HepG2 (cell line): ENCODE measurements around the gene TIMM44. TPM values are rescaled to one million over a fixed set of nuclear protein-coding genes. Genes with fewer than 3 reads are reported as not detected.
A peak's percentile ranks its signal among the peaks of the same experiment; 100 is the strongest.

Source experiments
- BRCA1 ChIP-seq: sonication (generic); formaldehyde crosslinking; IDR thresholded peaks from 2 replicates; pipeline ENCODE4 v1.4.0; 2020; ENCODE audit warnings: missing genetic modification reagents
- CBFB ChIP-seq: sonication (generic); formaldehyde crosslinking; IDR thresholded peaks from 2 replicates; pipeline ENCODE4 v1.4.0; 2020; ENCODE audit warnings: missing genetic modification reagents
- CEBPB ChIP-seq: IDR thresholded peaks from 2 replicates; pipeline ENCODE4 v1.6.1; 2011; ENCODE audit warnings: low read depth, low read length, improper control_type of control experiment, borderline replicate concordance
- E2F1 ChIP-seq: sonication (generic); formaldehyde crosslinking; IDR thresholded peaks from 2 replicates; pipeline ENCODE4 v1.5.0; 2020; ENCODE audit warnings: missing genetic modification reagents
- FOXA3 ChIP-seq: IDR thresholded peaks from 2 replicates; pipeline ENCODE4 v1.6.1; 2016; ENCODE audit warnings: missing genetic modification reagents, missing compliant biosample characterization
- FOXP1 ChIP-seq, 2 experiments: fragments of 450-650 bp in 1 of 2; IDR thresholded peaks; 2 replicates each; pipeline ENCODE4 v1.6.1; 2017 to 2018; ENCODE audit warnings: antibody characterized with exemption in 1 of 2
- GMEB1 ChIP-seq: sonication (generic); formaldehyde crosslinking; IDR thresholded peaks from 2 replicates; pipeline ENCODE4 v1.5.1; 2020; ENCODE audit warnings: missing genetic modification reagents, mild to moderate bottlenecking, borderline replicate concordance
- HCFC1 ChIP-seq: fragments of 150-350 bp; IDR thresholded peaks from 2 replicates; pipeline ENCODE4 v1.6.1; 2014; ENCODE audit warnings: low read depth, low read length
- HIVEP1 ChIP-seq: sonication (generic); formaldehyde crosslinking; IDR thresholded peaks from 2 replicates; pipeline ENCODE4 v1.4.0; 2020; ENCODE audit warnings: mild to moderate bottlenecking, missing genetic modification reagents
- IRF2 ChIP-seq: IDR thresholded peaks from 2 replicates; pipeline ENCODE4 v1.6.1; 2018; ENCODE audit warnings: missing genetic modification reagents, missing compliant biosample characterization
- MAF1 ChIP-seq: sonication (generic); formaldehyde crosslinking; IDR thresholded peaks from 2 replicates; pipeline ENCODE4 v1.5.0; 2020; ENCODE audit warnings: missing genetic modification reagents, borderline replicate concordance
- PHF5A ChIP-seq: IDR thresholded peaks from one replicate; pipeline ENCODE4 v1.6.1; 2018; ENCODE audit warnings: low read depth, missing genetic modification reagents; ENCODE audit not compliant: unreplicated experiment
- POLR2G ChIP-seq: fragments of 200-400 bp; formaldehyde crosslinking; IDR thresholded peaks from 2 replicates; pipeline ENCODE4 v1.6.1; 2018; ENCODE audit warnings: mild to moderate bottlenecking, low read depth, low read length, moderate library complexity
- SCMH1 ChIP-seq: sonication (generic); formaldehyde crosslinking; IDR thresholded peaks from 2 replicates; pipeline ENCODE4 v1.9.0; 2021; ENCODE audit warnings: missing genetic modification reagents, mild to moderate bottlenecking, borderline replicate concordance
- SMAD1 ChIP-seq: sonication (generic); formaldehyde crosslinking; IDR thresholded peaks from 2 replicates; pipeline ENCODE4 v1.4.0; 2020; ENCODE audit warnings: missing genetic modification reagents, low read depth, mild to moderate bottlenecking, borderline replicate concordance
- ZBTB2 ChIP-seq: sonication (generic); formaldehyde crosslinking; IDR thresholded peaks from 2 replicates; pipeline ENCODE4 v1.8.0; 2022; ENCODE audit warnings: low read depth, missing genetic modification reagents
- ZBTB3 ChIP-seq: sonication (generic); formaldehyde crosslinking; IDR thresholded peaks from 2 replicates; pipeline ENCODE4 v1.4.0; 2020; ENCODE audit warnings: low read depth, mild to moderate bottlenecking, moderate library complexity, missing genetic modification reagents, borderline replicate concordance
- ZFP90 ChIP-seq: sonication (generic); formaldehyde crosslinking; IDR thresholded peaks from 2 replicates; pipeline ENCODE4 v1.8.0; 2022; ENCODE audit warnings: missing genetic modification reagents, mild to moderate bottlenecking, inconsistent platforms, borderline replicate concordance
- ZGPAT ChIP-seq: IDR thresholded peaks from 2 replicates; pipeline ENCODE4 v1.6.1; 2016; ENCODE audit warnings: mild to moderate bottlenecking
- ZNF124 ChIP-seq: sonication (generic); formaldehyde crosslinking; IDR thresholded peaks from 2 replicates; pipeline ENCODE4 v1.4.0; 2020; ENCODE audit warnings: missing genetic modification reagents
- ZNF230 ChIP-seq: sonication (generic); formaldehyde crosslinking; IDR thresholded peaks from 2 replicates; pipeline ENCODE4 v1.4.0; 2020; ENCODE audit warnings: mild to moderate bottlenecking, missing genetic modification reagents
- ZNF468 ChIP-seq: sonication (generic); formaldehyde crosslinking; IDR thresholded peaks from 2 replicates; pipeline ENCODE4 v1.8.0; 2022; ENCODE audit warnings: mild to moderate bottlenecking, moderate library complexity, missing genetic modification reagents
- ZNF543 ChIP-seq: sonication (generic); formaldehyde crosslinking; IDR thresholded peaks from 2 replicates; pipeline ENCODE4 v1.4.0; 2020; ENCODE audit warnings: mild to moderate bottlenecking, missing genetic modification reagents
- ZNF572 ChIP-seq: sonication (generic); formaldehyde crosslinking; IDR thresholded peaks from 2 replicates; pipeline ENCODE4 v1.5.1; 2020; ENCODE audit warnings: mild to moderate bottlenecking, missing genetic modification reagents
- polyA plus RNA-seq, 8 experiments: library from polyadenylated mRNA; depleted of rRNA in 3 of 8; stranded (reverse) in 7 of 8; unstranded in 1 of 8; fragments of >200 nt; fragmentation: Illumina TruSeq in 4 of 8; extraction: Trizol in 4 of 8; gene quantifications; 2 replicates each; pipeline versions ENCODE4 v1.2.1 to v1.2.3, GENCODE V29; 2011 to 2016; ENCODE audit warnings: low read depth in 4 of 8, missing spikeins in 1 of 8, mixed read lengths in 1 of 8; ENCODE audit not compliant: insufficient read depth in 1 of 8
- total RNA-seq, 5 experiments: library from RNA; depleted of rRNA; stranded (reverse); fragments of >200 nt; fragmentation: Illumina TruSeq; extraction: Trizol; gene quantifications; 2 replicates each; pipeline ENCODE4 v1.2.3, GENCODE V29; 2016; ENCODE audit warnings: low read depth in 1 of 5

TIMM44 gene
- total and polyA plus RNA-seq, 2 of the 13 experiments (the other 11 are each of a cell fraction or from before 2014, with no cell fraction given) = 42.9 to 72.6 TPM

- TF ChIP-seq POLR2G = peak; percentile 97
- TF ChIP-seq SCMH1 (CRISPR knock-in tag) = no peak
- 0 out of 2 replicates have a peak, but pooled peaks have one; percentile 71 for TF ChIP-seq ZNF230 (CRISPR knock-in tag)
- peak; percentile 78; the same call in 1 of the 2 replicates for TF ChIP-seq HIVEP1 (CRISPR knock-in tag)
- TF ChIP-seq MAF1 (CRISPR knock-in tag) = peak; percentile 57; the same call in 1 of the 2 replicates
- TF ChIP-seq FOXA3 = peak; percentile 70; the same call in 1 of the 2 replicates
- TF ChIP-seq BRCA1 = peak; percentile 77; the same call in 1 of the 2 replicates
- no peak; the same call in 1 of the 2 replicates for TF ChIP-seq SMAD1 (CRISPR knock-in tag)
- TF ChIP-seq PHF5A (CRISPR knock-in tag) = peak; percentile 65
- TF ChIP-seq FOXP1 (IDR thresholded peaks at IDR 0.05) = no peak
- TF ChIP-seq FOXP1 (CRISPR knock-in tag; IDR thresholded peaks at IDR 0.05) = no peak
- TF ChIP-seq E2F1 = no peak
- TF ChIP-seq ZNF468 = no peak
- TF ChIP-seq ZNF543 (CRISPR knock-in tag) = peak; percentile 80
- 0 out of 2 replicates have a peak, but pooled peaks have one; percentile 8 for TF ChIP-seq ZBTB3 (CRISPR knock-in tag)
- peak; percentile 86; the same call in 1 of the 2 replicates for TF ChIP-seq IRF2 (CRISPR knock-in tag)
- peak; percentile 71; the same call in 1 of the 2 replicates for TF ChIP-seq CEBPB
- TF ChIP-seq ZNF572 (CRISPR knock-in tag) = no peak
- TF ChIP-seq ZBTB2 = peak; percentile 58
- 0 out of 2 replicates have a peak, but pooled peaks have one; percentile 83 for TF ChIP-seq ZFP90 (CRISPR knock-in tag)
- TF ChIP-seq ZNF124 = peak; percentile 97; the same call in 1 of the 2 replicates
- peak; percentile 72 for TF ChIP-seq GMEB1 (CRISPR knock-in tag)
- TF ChIP-seq CBFB (CRISPR knock-in tag) = peak; percentile 59; the same call in 1 of the 2 replicates
- TF ChIP-seq HCFC1 = 0 out of 2 replicates have a peak, but pooled peaks have one; percentile 30
- peak; percentile 90; the same call in 1 of the 2 replicates for TF ChIP-seq ZGPAT (CRISPR knock-in tag)
Observed at GRCh38 chr19:7903244-7904073, 40.0 kb downstream of the TIMM44 start, which contains the start of gene MAP2K7 (continued).
